ENCODE measurements around the gene MICU2. TPM values are rescaled to one million over a fixed set of nuclear protein-coding genes. Genes with fewer than 3 reads are reported as not detected.

MICU2 gene
- total and polyA plus RNA-seq, 10 of the 15 experiments (the other 5 are each of a cell fraction or from before 2014, with no cell fraction given) = 17.7 to 56.6 (median 43.8) TPM

DNA sequence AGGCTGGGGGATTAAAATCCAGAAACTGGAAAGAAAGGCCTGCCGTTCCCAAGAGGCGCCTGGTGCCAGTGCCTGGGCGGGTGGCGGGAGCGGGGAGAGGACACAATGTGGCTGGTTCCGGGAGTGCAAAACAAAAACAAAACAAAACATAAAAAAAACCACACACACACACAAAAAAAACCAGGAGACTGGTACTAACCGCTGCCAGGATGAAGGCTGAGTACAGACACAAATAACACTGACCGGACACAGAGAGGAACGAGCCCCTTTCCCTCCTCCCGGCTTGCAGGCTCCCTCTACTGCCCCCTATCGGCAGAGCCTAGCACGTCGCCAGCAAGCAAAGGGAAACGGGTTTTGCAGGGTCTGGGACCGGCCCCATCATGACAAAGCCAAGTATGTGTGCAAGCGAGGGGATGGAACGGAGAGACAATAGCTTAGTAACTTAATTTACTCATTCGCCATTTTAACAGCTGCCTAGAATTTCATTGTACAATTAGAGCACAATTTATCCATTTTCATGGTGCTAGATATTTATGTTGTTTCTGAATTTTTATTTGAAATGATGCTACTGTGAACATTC lies 127.0 kb downstream of the MICU2 start (continued):
- TF ChIP-seq, protein P1, sequence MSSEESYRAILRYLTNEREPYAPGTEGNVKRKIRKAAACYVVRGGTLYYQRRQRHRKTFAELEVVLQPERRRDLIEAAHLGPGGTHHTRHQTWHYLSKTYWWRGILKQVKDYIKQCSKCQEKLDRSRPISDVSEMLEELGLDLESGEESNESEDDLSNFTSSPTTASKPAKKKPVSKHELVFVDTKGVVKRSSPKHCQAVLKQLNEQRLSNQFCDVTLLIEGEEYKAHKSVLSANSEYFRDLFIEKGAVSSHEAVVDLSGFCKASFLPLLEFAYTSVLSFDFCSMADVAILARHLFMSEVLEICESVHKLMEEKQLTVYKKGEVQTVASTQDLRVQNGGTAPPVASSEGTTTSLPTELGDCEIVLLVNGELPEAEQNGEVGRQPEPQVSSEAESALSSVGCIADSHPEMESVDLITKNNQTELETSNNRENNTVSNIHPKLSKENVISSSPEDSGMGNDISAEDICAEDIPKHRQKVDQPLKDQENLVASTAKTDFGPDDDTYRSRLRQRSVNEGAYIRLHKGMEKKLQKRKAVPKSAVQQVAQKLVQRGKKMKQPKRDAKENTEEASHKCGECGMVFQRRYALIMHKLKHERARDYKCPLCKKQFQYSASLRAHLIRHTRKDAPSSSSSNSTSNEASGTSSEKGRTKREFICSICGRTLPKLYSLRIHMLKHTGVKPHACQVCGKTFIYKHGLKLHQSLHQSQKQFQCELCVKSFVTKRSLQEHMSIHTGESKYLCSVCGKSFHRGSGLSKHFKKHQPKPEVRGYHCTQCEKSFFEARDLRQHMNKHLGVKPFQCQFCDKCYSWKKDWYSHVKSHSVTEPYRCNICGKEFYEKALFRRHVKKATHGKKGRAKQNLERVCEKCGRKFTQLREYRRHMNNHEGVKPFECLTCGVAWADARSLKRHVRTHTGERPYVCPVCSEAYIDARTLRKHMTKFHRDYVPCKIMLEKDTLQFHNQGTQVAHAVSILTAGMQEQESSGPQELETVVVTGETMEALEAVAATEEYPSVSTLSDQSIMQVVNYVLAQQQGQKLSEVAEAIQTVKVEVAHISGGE (CRISPR knock-in tag; IDR thresholded peaks at IDR 0.05) = no peak
- TF ChIP-seq POLR2AphosphoS5 (IDR thresholded peaks at IDR 0.05; ENCODE audit: low read length) (no peak), RFX5 (IDR thresholded peaks at IDR 0.05; ENCODE audit: low read depth, low read length) (no peak), ESRRA (IDR thresholded peaks at IDR 0.05; ENCODE audit: low read length) (no peak), BCL3 (IDR thresholded peaks at IDR 0.05; ENCODE audit: borderline replicate concordance, insufficient read depth, low read depth, low read length, poor library complexity, severe bottlenecking) (no peak), ATF7 (IDR thresholded peaks at IDR 0.05; ENCODE audit: low read depth) (no peak), MAX (IDR thresholded peaks at IDR 0.05; ENCODE audit: low read depth, low read length) (no peak), SUPT20H (IDR thresholded peaks at IDR 0.05; ENCODE audit: borderline replicate concordance, control insufficient read depth, low read depth, low read length) (no peak), REST (IDR thresholded peaks at IDR 0.05; ENCODE audit: low read depth, low read length) (no peak), EED (IDR thresholded peaks at IDR 0.05; ENCODE audit: low read depth) (0 out of 2 replicates have a peak, but pooled peaks have one; percentile 27), HDAC2 (IDR thresholded peaks at IDR 0.05) (no peak), PAX8 (IDR thresholded peaks at IDR 0.05) (no peak), BMI1 (IDR thresholded peaks at IDR 0.05; ENCODE audit: borderline replicate concordance) (no peak), ZNF217 (IDR thresholded peaks at IDR 0.05) (no peak), WRNIP1 (IDR thresholded peaks at IDR 0.05; ENCODE audit: borderline replicate concordance, low read depth, low read length) (0 out of 2 replicates have a peak, but pooled peaks have one; percentile 36), GATAD2B (conservative IDR thresholded peaks at IDR 0.05; ENCODE audit: low read depth) (no peak), RBBP5 (conservative IDR thresholded peaks at IDR 0.05) (no peak), JUNB (IDR thresholded peaks at IDR 0.05) (no peak), MYB (IDR thresholded peaks at IDR 0.05; ENCODE audit: borderline replicate concordance, low read depth, low read length) (no peak), KLF5 (IDR thresholded peaks at IDR 0.05; ENCODE audit: partially characterized antibody) (no peak), RAD51 (IDR thresholded peaks at IDR 0.05) (no peak), SIX5 (IDR thresholded peaks at IDR 0.05; ENCODE audit: low read depth, low read length, severe bottlenecking) (no peak), CBX5 (IDR thresholded peaks at IDR 0.05; ENCODE audit: low read depth) (no peak), CHD1 (IDR thresholded peaks at IDR 0.05; ENCODE audit: low read depth, low read length) (no peak), TAF1 (IDR thresholded peaks at IDR 0.05; ENCODE audit: borderline replicate concordance, low read depth, low read length) (0 out of 2 replicates have a peak, but pooled peaks have one; percentile 30)

Measured in GM12878 (cell line).